Left ventricle myocardium inferior (tissue), 1 donor: ENCODE results near the gene ZNHIT3. TPM values are rescaled to one million over a fixed set of nuclear protein-coding genes. Genes with fewer than 3 reads are reported as not detected.

Experiments
- DNase-seq: peaks from one replicate; pipeline ENCODE4 v3.0.0-alpha.2; 2020
- H3K27ac ChIP-seq: fragments of 200-600 bp; replicated peaks from 2 replicates; pipeline ENCODE4 v1.8.0; 2021
- H3K27me3 ChIP-seq: fragments of 200-600 bp; 2 replicates; pipeline ENCODE4 v1.8.0; 2021; ENCODE audit warnings: low read depth
- H3K36me3 ChIP-seq: fragments of 200-600 bp; 2 replicates; pipeline ENCODE4 v1.8.0; 2021
- H3K4me1 ChIP-seq: fragments of 200-600 bp; 2 replicates; pipeline ENCODE4 v1.8.0; 2021
- H3K4me3 ChIP-seq: fragments of 200-600 bp; 2 replicates; pipeline ENCODE4 v1.8.0; 2021; ENCODE audit warnings: mild to moderate bottlenecking, moderate library complexity
- H3K9me3 ChIP-seq: fragments of 200-600 bp; replicated peaks from 2 replicates; pipeline ENCODE4 v1.8.0; 2021
- CTCF ChIP-seq: fragments of 200-600 bp; IDR thresholded peaks from 2 replicates; pipeline ENCODE4 v1.8.0; 2021; ENCODE audit warnings: antibody characterized with exemption, mild to moderate bottlenecking, borderline replicate concordance
- intact Hi-C: fragments of 100-400 bp; cut with micrococcal nuclease; formaldehyde crosslinking; loops from one replicate; pipeline ENCODE4 v1.11.0; 2022
- total RNA-seq: library from RNA; stranded (reverse); fragmentation: NEBNext Ultra II Directional; extraction: Animal tissue kit (Norgen Biotek cat#: 25700); gene quantifications from one replicate; pipeline ENCODE4 v1.2.1, GENCODE V29; 2021
- donor health status: DM: no; HTN: yes; CAD: no; lungs with severe emphysema.

Gene ZNHIT3
- total RNA-seq, 1 donor from 2014 or later, result 22.9 TPM

GRCh38 chr17:36485805-36486203 is 677 bp upstream of the ZNHIT3 start:
- peaks cover 19% of the 10 kb centered on the region for H3K36me3 ChIP-seq
- peaks cover 19% of the 10 kb centered on the region for H3K27me3 ChIP-seq
- H3K4me3 ChIP-seq, result peak overlapping the region; percentile 96
- DNase-seq, result no peak
- peaks cover 53% of the 10 kb centered on the region for H3K4me1 ChIP-seq
- intact Hi-C loops, result loop anchor here (10.0 kb wide), 1 partner anchor 521 kb away; no protein-coding TSS in a partner anchor
- H3K27ac ChIP-seq, result peak overlapping the region; percentile 88
- no peak for TF ChIP-seq CTCF
- no peaks in the 10 kb centered on the region for H3K9me3 ChIP-seq

GRCh38 chr17:36493956-36494355 is 7.5 kb downstream of the ZNHIT3 start:
- TF ChIP-seq CTCF, result no peak
- peaks cover 18% of the 10 kb centered on the region for H3K4me1 ChIP-seq
- peaks cover 82% of the 10 kb centered on the region for H3K36me3 ChIP-seq
- intact Hi-C loops, result no loop called here
- H3K9me3 ChIP-seq, result no peaks in the 10 kb centered on the region
- no peak overlapping the region for H3K27ac ChIP-seq
- no peaks in the 10 kb centered on the region for H3K27me3 ChIP-seq
- H3K4me3 ChIP-seq, result no peak overlapping the region
- no peak for DNase-seq

- Histone ChIP-seq H3K9me3 (no peaks in the 10 kb centered on the region), H3K4me3 (no peak overlapping the region), H3K4me1 (peaks cover 14% of the 10 kb centered on the region), H3K27ac (no peak overlapping the region), H3K27me3 (no peaks in the 10 kb centered on the region), H3K36me3 (peaks cover 78% of the 10 kb centered on the region)
- no peak for TF ChIP-seq CTCF
- no peak for DNase-seq
- intact Hi-C loops, result no loop called here
These were observed 8.2 kb downstream of the ZNHIT3 start for GRCh38 chr17:36494674-36495073.

- H3K4me1 ChIP-seq, result peaks cover 14% of the 10 kb centered on the region
- TF ChIP-seq CTCF, result no peak
- intact Hi-C loops, result no loop called here
- no peaks in the 10 kb centered on the region for H3K27me3 ChIP-seq
- no peak for DNase-seq
- H3K4me3 ChIP-seq, result no peak overlapping the region
- peaks cover 75% of the 10 kb centered on the region for H3K36me3 ChIP-seq
- H3K27ac ChIP-seq, result no peak overlapping the region
- no peaks in the 10 kb centered on the region for H3K9me3 ChIP-seq
These were observed 8.6 kb downstream of the ZNHIT3 start for GRCh38 chr17:36495076-36495578.

GRCh38 chr17:36496018-36496789 is 9.7 kb downstream of the ZNHIT3 start:
- Histone ChIP-seq H3K4me1 (peaks cover 14% of the 10 kb centered on the region), H3K36me3 (peaks cover 78% of the 10 kb centered on the region), H3K9me3 (no peaks in the 10 kb centered on the region), H3K27ac (no peak overlapping the region), H3K27me3 (no peaks in the 10 kb centered on the region), H3K4me3 (no peak overlapping the region)
- TF ChIP-seq CTCF, result no peak
- intact Hi-C loops, result no loop called here
- no peak for DNase-seq
